RPMI7951 (cell line): Measurements from ENCODE around the gene FNDC3A. TPM values are rescaled to one million over a fixed set of nuclear protein-coding genes. Genes with fewer than 3 reads are reported as not detected.
A peak's percentile ranks its signal among the peaks of the same experiment; 100 is the strongest.

Experiments used
- DNase-seq: peaks from one replicate; pipeline ENCODE4 v3.0.0-alpha.2; 2012; ENCODE audit warnings: low read depth
- total RNA-seq: library from RNA; depleted of rRNA; stranded (reverse); fragments of >200 nt; shearing (Covaris generic); gene quantifications from 2 replicates; pipeline ENCODE4 v1.2.3, GENCODE V29; 2014

The FNDC3A gene
- total RNA-seq, 1 experiment from 2014 or later = 40.0 TPM

- no peak for DNase-seq
Observed at GRCh38 chr13:49218493-49219051, 242.9 kb downstream of the FNDC3A start.

DNA sequence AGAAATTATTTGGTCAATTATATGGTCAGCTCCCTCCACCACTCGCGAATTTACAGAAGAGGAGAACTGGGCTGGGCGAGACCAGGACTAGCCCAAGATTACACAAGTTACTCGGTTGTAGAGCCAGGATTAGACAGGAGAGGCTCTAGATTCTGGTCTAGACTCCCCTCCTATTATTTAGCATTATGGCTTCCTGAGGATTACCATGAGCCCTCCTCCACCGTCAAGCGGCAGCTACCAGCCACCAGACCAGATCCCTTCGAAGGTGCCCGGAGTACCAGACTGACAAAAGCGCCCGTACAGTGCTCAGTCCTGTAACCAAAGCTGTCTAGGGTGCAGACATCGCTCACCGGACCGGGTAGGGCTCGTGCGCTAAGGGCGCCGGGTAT lies 243.9 kb downstream of the FNDC3A start:
- peak; percentile 36 for DNase-seq

DNA sequence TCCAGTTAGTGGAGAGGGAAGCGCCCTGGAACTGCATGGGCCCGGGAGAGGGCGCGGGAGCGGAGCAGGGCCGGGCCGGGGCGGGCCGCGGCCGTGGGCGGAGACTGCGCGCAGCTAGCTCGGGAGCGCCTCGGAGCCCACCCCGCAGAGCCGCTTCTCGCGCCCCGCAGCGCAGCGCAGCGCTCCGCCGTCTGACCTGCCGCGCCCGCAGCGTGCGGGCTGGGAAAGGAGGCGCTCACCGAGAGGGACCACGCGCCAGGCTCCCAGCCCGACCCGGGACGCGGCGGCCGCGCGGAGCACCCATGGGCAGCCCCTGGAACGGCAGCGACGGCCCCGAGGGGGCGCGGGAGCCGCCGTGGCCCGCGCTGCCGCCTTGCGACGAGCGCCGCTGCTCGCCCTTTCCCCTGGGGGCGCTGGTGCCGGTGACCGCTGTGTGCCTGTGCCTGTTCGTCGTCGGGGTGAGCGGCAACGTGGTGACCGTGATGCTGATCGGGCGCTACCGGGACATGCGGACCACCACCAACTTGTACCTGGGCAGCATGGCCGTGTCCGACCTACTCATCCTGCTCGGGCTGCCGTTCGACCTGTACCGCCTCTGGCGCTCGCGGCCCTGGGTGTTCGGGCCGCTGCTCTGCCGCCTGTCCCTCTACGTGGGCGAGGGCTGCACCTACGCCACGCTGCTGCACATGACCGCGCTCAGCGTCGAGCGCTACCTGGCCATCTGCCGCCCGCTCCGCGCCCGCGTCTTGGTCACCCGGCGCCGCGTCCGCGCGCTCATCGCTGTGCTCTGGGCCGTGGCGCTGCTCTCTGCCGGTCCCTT lies 244.5 kb downstream of the FNDC3A start, which contains the start of gene MLNR:
TSS of gene MLNR (plus strand) at position 303 of the 820 bp plus-strand sequence. CDS start at position 303, 0 bp downstream.
- DNase-seq = peak; percentile 19

DNA sequence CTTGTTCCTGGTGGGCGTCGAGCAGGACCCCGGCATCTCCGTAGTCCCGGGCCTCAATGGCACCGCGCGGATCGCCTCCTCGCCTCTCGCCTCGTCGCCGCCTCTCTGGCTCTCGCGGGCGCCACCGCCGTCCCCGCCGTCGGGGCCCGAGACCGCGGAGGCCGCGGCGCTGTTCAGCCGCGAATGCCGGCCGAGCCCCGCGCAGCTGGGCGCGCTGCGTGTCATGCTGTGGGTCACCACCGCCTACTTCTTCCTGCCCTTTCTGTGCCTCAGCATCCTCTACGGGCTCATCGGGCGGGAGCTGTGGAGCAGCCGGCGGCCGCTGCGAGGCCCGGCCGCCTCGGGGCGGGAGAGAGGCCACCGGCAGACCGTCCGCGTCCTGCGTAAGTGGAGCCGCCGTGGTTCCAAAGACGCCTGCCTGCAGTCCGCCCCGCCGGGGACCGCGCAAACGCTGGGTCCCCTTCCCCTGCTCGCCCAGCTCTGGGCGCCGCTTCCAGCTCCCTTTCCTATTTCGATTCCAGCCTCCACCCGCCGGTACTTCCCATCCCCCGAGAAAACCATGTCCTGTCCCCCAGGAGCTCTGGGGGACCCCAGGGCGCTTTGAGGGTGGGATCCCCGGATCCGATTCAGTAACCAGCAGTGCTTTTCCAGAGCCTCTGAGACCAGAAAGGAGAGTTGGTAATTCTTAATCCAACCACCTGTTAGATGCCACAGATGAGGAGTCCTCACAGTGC lies 245.3 kb downstream of the FNDC3A start:
- no peak for DNase-seq

DNA sequence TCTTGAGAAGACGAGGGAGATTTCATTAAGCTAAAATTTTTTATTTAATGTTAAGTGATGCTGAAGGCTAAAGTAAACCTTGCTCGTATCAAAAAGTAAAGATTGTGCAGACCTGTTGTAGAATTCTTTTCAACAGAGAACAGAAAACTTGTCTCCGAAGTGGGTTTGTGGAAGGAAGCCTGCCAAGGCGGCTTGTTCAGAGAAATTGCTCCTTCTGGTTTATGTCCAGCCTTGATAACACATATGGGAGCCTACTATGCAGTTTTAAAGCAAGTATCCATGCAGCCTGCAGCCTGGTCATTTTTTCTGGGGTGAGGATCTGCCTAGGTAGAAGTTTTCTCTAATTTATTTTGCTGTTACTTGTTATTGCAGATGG lies 245.9 kb downstream of the FNDC3A start:
- no peak for DNase-seq

DNA sequence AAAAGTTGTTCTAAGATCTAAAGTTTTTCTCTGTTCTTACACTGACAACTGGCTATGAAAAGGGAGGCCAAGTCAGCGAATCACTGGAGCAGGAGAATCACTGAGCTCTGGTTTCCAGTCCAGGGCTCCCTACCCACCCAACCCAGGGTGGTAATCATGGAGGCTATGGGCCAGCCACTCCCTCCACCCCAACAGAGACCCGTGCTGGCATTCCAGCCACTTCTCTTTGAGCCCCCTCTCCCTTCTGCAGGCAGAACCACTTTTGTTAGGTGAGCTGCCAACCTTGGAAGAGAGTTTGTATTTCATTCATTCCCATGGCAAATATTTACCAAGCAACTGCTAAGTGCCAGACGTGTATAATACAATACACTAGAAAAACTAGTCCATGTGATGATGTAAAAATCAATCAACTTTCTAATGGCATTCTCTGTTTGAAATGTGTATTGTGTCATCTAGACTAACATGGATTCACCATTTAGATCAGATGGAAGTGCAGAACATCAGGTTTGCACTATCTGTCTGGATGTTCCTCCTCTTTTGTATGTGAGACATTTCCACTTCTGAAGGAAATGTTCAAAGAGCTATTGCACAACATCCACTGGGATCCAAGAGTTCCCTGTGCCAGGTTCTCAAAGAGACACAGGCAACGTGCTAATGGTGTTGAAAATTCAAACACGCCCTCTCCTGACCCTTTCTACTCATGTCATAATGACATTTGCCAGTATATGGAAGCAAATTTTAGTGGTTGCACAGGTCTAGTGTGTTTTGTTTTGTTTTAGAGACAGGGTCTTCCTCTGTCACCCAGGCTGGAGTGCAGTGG lies 249.7 kb downstream of the FNDC3A start:
- DNase-seq = no peak

- no peak for DNase-seq
Observed at GRCh38 chr13:49226613-49227012, 250.9 kb downstream of the FNDC3A start.

DNA sequence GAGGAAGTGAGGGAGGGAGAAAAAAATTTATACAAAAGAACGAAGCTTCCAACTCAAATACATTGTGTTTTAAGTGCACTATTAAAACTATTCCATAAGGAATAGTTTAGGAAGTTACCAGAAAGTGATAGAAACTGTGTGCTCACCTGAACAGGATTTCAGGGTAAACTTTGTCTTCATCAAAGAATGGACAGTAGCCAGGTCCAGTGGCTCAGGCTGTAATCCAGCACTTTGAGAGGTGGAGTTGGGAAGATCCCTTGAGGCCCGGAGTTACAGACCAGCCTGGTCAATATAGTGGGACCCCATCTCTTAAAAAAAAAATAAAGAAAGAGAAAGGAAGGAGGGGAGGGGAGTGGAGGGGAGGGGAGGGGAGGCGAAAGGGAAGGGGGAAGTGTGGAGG lies 259.0 kb downstream of the FNDC3A start:
- DNase-seq = no peak

DNA sequence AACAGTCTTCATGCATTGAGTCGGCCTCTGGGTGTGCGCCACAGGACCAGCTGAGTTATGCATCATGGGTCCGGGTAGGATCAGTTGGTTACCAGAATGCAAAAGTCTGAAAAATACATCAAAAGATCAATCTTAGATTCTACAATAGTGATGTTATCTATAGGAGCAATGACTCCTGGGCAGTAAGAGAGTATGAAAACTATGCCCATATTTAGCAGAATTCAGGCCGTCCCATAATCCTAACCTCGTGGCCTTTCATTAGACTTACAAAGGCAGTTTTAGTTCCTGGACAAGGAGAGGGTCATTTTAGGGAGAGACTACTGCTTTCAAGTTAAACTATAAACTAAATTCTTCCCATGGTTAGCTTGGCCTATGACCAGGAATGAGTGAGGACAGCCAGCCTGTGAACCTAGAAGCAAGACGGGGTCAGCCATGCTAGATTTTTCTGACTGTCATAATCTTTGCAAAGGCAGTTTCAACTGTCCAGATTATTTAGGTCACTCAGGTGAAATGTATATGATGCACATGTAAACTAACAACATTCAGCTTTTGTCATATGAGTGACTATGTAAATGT lies 260.2 kb downstream of the FNDC3A start:
- DNase-seq = no peak

GRCh38 chr13:49238621-49239020 lies 262.9 kb downstream of the FNDC3A start:
- DNase-seq = peak; percentile 32

- peak; percentile 24 for DNase-seq
Observed at GRCh38 chr13:49240017-49240416, 264.3 kb downstream of the FNDC3A start.

GRCh38 chr13:49241296-49241695 lies 265.6 kb downstream of the FNDC3A start:
- DNase-seq = no peak

- no peak for DNase-seq
Observed at GRCh38 chr13:49245101-49245500, 269.4 kb downstream of the FNDC3A start.

- no peak for DNase-seq
Observed at GRCh38 chr13:49246850-49247642, 271.3 kb downstream of the FNDC3A start.

- peak; percentile 90 for DNase-seq
Observed at GRCh38 chr13:49247643-49248621, 272.2 kb downstream of the FNDC3A start, which contains the start of gene CDADC1. Gene CDADC1, plus strand, starts transcription at chr13:49247925. Its CDS starts 113 bp downstream, at chr13:49248038.

GRCh38 chr13:49248622-49249002 lies 272.9 kb downstream of the FNDC3A start:
- no peak for DNase-seq

- DNase-seq = no peak
Observed at GRCh38 chr13:49251326-49251725, 275.6 kb downstream of the FNDC3A start.

GRCh38 chr13:49253310-49253709 lies 277.6 kb downstream of the FNDC3A start:
- no peak for DNase-seq

GRCh38 chr13:49254007-49254406 lies 278.3 kb downstream of the FNDC3A start:
- DNase-seq = no peak
